GM15510 (cell line): ENCODE data around the gene NRXN3.

Source experiments
- POLR2A ChIP-seq: IDR thresholded peaks from 3 replicates; pipeline ENCODE4 v1.6.1; 2011; ENCODE audit warnings: borderline replicate concordance; ENCODE audit not compliant: insufficient read length; ENCODE audit errors: extremely low read depth

NRXN3 gene

GRCh38 chr14:79009286-79009685, 839.1 kb downstream of the NRXN3 start:
- no peak for TF ChIP-seq POLR2A

GRCh38 chr14:79011091-79011919, 841.1 kb downstream of the NRXN3 start:
- no peak for TF ChIP-seq POLR2A

GRCh38 chr14:79011920-79012204, 841.7 kb downstream of the NRXN3 start:
- TF ChIP-seq POLR2A: no peak

- TF ChIP-seq POLR2A: no peak
These were observed 846.8 kb downstream of the NRXN3 start for GRCh38 chr14:79016828-79017505.

- no peak for TF ChIP-seq POLR2A
These were observed 847.4 kb downstream of the NRXN3 start for GRCh38 chr14:79017561-79017960.

- no peak for TF ChIP-seq POLR2A
These were observed 848.7 kb downstream of the NRXN3 start for GRCh38 chr14:79018836-79019235.

GRCh38 chr14:79021766-79022165, 851.6 kb downstream of the NRXN3 start:
- no peak for TF ChIP-seq POLR2A

GRCh38 chr14:79027138-79027537, 857.0 kb downstream of the NRXN3 start:
- no peak for TF ChIP-seq POLR2A

GRCh38 chr14:79028281-79028680, 858.1 kb downstream of the NRXN3 start:
- no peak for TF ChIP-seq POLR2A

GRCh38 chr14:79036441-79036840, 866.3 kb downstream of the NRXN3 start:
- TF ChIP-seq POLR2A: no peak

GRCh38 chr14:79037106-79037505, 866.9 kb downstream of the NRXN3 start:
- no peak for TF ChIP-seq POLR2A

- no peak for TF ChIP-seq POLR2A
These were observed 867.4 kb downstream of the NRXN3 start for GRCh38 chr14:79037593-79037992.

GRCh38 chr14:79040790-79041189, 870.6 kb downstream of the NRXN3 start:
- no peak for TF ChIP-seq POLR2A

GRCh38 chr14:79043194-79043889, 873.2 kb downstream of the NRXN3 start:
- no peak for TF ChIP-seq POLR2A

- TF ChIP-seq POLR2A: no peak
These were observed 874.9 kb downstream of the NRXN3 start for GRCh38 chr14:79044894-79045624.
